ENCODE measurements around the gene ZSCAN2. TPM values are rescaled to one million over a fixed set of nuclear protein-coding genes. Genes with fewer than 3 reads are reported as not detected.
A peak's percentile ranks its signal among the peaks of the same experiment; 100 is the strongest.

The ZSCAN2 gene
- total RNA-seq, 1 experiment from 2014 or later: 15.2 TPM

DNA sequence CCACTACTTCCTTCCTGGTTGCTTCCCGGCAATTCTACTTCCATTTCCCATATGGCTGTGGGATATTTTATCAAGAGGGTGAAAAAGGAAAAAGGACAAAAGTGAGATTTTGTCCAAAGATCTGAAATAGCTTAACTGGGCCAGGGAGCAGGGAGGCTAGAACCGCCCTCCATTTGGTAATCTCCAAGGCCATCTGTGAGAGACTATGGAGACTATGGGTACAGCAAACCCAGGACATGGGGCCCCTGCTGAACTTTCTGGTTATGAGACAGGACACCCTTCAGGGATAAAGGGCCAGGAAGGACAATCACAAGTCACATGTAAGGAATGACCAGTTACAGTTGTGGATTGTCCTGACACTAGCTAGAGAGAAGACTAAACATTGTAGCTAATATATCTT is 24.3 kb downstream of the ZSCAN2 start:
- intact Hi-C loops (cut with micrococcal nuclease; ENCODE audit: unreplicated experiment): no loop called here
- no peak for DNase-seq (ENCODE audit: low spot score)
- peaks cover 31% of the 10 kb centered on the region for H3K36me3 ChIP-seq (ENCODE audit: insufficient read depth, low read length, poor library complexity, severe bottlenecking)
- TF ChIP-seq, protein P1, sequence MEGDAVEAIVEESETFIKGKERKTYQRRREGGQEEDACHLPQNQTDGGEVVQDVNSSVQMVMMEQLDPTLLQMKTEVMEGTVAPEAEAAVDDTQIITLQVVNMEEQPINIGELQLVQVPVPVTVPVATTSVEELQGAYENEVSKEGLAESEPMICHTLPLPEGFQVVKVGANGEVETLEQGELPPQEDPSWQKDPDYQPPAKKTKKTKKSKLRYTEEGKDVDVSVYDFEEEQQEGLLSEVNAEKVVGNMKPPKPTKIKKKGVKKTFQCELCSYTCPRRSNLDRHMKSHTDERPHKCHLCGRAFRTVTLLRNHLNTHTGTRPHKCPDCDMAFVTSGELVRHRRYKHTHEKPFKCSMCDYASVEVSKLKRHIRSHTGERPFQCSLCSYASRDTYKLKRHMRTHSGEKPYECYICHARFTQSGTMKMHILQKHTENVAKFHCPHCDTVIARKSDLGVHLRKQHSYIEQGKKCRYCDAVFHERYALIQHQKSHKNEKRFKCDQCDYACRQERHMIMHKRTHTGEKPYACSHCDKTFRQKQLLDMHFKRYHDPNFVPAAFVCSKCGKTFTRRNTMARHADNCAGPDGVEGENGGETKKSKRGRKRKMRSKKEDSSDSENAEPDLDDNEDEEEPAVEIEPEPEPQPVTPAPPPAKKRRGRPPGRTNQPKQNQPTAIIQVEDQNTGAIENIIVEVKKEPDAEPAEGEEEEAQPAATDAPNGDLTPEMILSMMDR (conservative IDR thresholded peaks at IDR 0.05; ENCODE audit: low read depth, low read length): no peak
- TF ChIP-seq EZH2 (IDR thresholded peaks at IDR 0.05; ENCODE audit: borderline replicate concordance, low read depth, low read length, poor library complexity, severe bottlenecking): no peak
- H3K4me3 ChIP-seq (ENCODE audit: low read depth, low read length, poor library complexity, severe bottlenecking): no peak overlapping the region
- no peak overlapping the region for H3K27ac ChIP-seq (ENCODE audit: low read depth, low read length, poor library complexity, severe bottlenecking)
- no TSS peak for BruUV-seq (replicated peaks)
- ChIA-PET POLR2A (ENCODE audit: low non-redundant PET) (no interaction called here), CTCF (no interaction called here)
- H3K4me1 ChIP-seq (ENCODE audit: insufficient read depth, low read length, poor library complexity, severe bottlenecking): no peaks in the 10 kb centered on the region
- peaks cover 28% of the 10 kb centered on the region for H3K9me3 ChIP-seq (ENCODE audit: low read depth, low read length, poor library complexity, severe bottlenecking)
- no peaks in the 10 kb centered on the region for H3K27me3 ChIP-seq (replicated peaks; ENCODE audit: insufficient read depth, low read depth, low read length, poor library complexity)

DNA sequence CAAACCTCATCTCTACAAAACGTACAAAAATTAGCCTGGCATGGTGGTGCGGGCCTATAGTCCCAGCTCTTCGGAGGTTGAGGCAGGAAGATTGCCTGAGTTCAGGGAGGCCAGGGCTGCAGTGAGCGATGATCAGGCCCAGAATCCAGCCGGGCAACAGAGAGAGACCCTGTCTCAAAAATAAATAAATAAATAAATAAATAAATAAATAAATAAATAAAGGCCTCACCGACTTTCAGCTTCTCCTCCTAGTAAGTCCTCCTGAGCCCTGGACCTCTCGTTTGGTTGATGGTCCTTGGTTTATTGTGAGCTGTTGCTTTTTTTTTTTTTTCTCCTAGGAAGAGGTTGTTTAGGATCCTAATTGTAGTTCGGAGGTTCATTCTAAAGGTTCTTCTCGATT is 28.2 kb downstream of the ZSCAN2 start:
- POLR2A ChIA-PET (ENCODE audit: low non-redundant PET): no interaction called here
- Histone ChIP-seq H3K27ac (ENCODE audit: low read depth, low read length, poor library complexity, severe bottlenecking) (no peak overlapping the region), H3K9me3 (ENCODE audit: low read depth, low read length, poor library complexity, severe bottlenecking) (no peaks in the 10 kb centered on the region), H3K27me3 (replicated peaks; ENCODE audit: insufficient read depth, low read depth, low read length, poor library complexity) (no peaks in the 10 kb centered on the region), H3K4me1 (ENCODE audit: insufficient read depth, low read length, poor library complexity, severe bottlenecking) (peaks cover 11% of the 10 kb centered on the region), H3K4me3 (ENCODE audit: low read depth, low read length, poor library complexity, severe bottlenecking) (no peak overlapping the region), H3K36me3 (ENCODE audit: insufficient read depth, low read length, poor library complexity, severe bottlenecking) (no peaks in the 10 kb centered on the region)
- no peak for TF ChIP-seq EZH2 (IDR thresholded peaks at IDR 0.05; ENCODE audit: borderline replicate concordance, low read depth, low read length, poor library complexity, severe bottlenecking)
- intact Hi-C loops (cut with micrococcal nuclease; ENCODE audit: unreplicated experiment): no loop called here
- CTCF ChIA-PET: no interaction called here
- BruUV-seq (replicated peaks): no TSS peak
- no peak for DNase-seq (ENCODE audit: low spot score)

DNA sequence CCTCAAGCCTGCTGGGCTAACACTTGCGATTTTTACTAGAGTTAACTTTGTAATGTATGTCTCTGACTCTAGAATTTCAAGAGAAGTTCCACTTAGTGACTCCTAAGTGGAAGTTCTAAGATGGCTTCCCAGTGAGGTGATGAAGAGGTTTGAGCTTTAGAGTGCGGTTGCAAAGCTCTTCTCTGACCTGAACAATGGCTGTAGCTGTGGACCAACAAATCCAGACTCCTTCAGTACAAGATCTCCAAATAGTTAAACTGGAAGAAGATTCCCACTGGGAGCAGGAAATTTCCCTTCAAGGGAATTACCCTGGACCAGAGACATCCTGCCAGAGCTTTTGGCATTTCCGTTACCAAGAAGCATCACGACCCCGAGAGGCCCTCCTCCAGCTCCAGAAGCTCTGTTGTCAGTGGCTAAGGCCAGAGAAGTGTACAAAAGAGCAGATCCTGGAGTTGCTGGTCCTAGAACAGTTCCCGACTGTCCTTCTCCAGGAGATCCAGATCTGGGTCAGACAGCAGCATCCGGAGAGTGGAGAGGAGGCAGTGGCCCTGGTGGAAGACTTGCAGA is 31.0 kb downstream of the ZSCAN2 start:
- TF ChIP-seq, protein P1 (conservative IDR thresholded peaks at IDR 0.05; ENCODE audit: low read depth, low read length): no peak
- no peak for TF ChIP-seq EZH2 (IDR thresholded peaks at IDR 0.05; ENCODE audit: borderline replicate concordance, low read depth, low read length, poor library complexity, severe bottlenecking)
- intact Hi-C loops (cut with micrococcal nuclease; ENCODE audit: unreplicated experiment): loop anchor here (2.0 kb wide), 1 partner anchor 31 kb away; the partner anchor contains the start of gene ZSCAN2
- no peaks in the 10 kb centered on the region for H3K9me3 ChIP-seq (ENCODE audit: low read depth, low read length, poor library complexity, severe bottlenecking)
- H3K4me3 ChIP-seq (ENCODE audit: low read depth, low read length, poor library complexity, severe bottlenecking): peak overlapping the region; percentile 55
- ChIA-PET CTCF (interaction anchor here (1.0 to 1.2 kb wide), 2 partner anchors 31 to 33 kb away, joined by 3 to 9 read pairs; partner anchors contain the start of gene ZSCAN2), POLR2A (ENCODE audit: low non-redundant PET) (no interaction called here)
- H3K27me3 ChIP-seq (replicated peaks; ENCODE audit: insufficient read depth, low read depth, low read length, poor library complexity): no peaks in the 10 kb centered on the region
- DNase-seq (ENCODE audit: low spot score): no peak
- H3K27ac ChIP-seq (ENCODE audit: low read depth, low read length, poor library complexity, severe bottlenecking): peak overlapping the region; percentile 26
- H3K36me3 ChIP-seq (ENCODE audit: insufficient read depth, low read length, poor library complexity, severe bottlenecking): peaks cover 6% of the 10 kb centered on the region
- BruUV-seq (replicated peaks): TSS peak; percentile 56
- peaks cover 16% of the 10 kb centered on the region for H3K4me1 ChIP-seq (ENCODE audit: insufficient read depth, low read length, poor library complexity, severe bottlenecking)
